Parathyroid adenoma (tissue), 2 donors: ENCODE results near the gene MMP24OS.
"Not testable (repeated sequence)": the region's sequence is repeated elsewhere in the genome, so short reads cannot be mapped to it uniquely, and the experiment has no call there.

Experiments used
- H2AFZ ChIP-seq: fragments of 300-600 bp; sonication (generic); one replicate; pipeline ENCODE4 v1.7.0; 2017; ENCODE audit warnings: antibody characterized with exemption, mild to moderate bottlenecking
- H3K27ac ChIP-seq: fragments of 300-600 bp; sonication (generic); one replicate; pipeline ENCODE4 v1.7.0; 2017
- H3K27me3 ChIP-seq: fragments of 300-600 bp; sonication (generic); one replicate; pipeline ENCODE4 v1.7.0; 2017; ENCODE audit warnings: low read length; ENCODE audit not compliant: control insufficient read depth, insufficient read depth
- H3K36me3 ChIP-seq: fragments of 300-600 bp; sonication (generic); one replicate; pipeline ENCODE4 v1.7.0; 2017; ENCODE audit warnings: low read length; ENCODE audit not compliant: control insufficient read depth, insufficient read depth
- H3K4me1 ChIP-seq: fragments of 300-600 bp; sonication (generic); one replicate; pipeline ENCODE4 v1.7.0; 2017; ENCODE audit warnings: control low read depth
- H3K4me2 ChIP-seq: fragments of 300-600 bp; sonication (generic); one replicate; pipeline ENCODE4 v1.7.0; 2017; ENCODE audit warnings: low read length
- H3K4me3 ChIP-seq: fragments of 300-600 bp; sonication (generic); one replicate; pipeline ENCODE4 v1.7.0; 2017; ENCODE audit warnings: low read depth, low read length
- H3K79me2 ChIP-seq: fragments of 300-600 bp; sonication (generic); one replicate; pipeline ENCODE4 v1.7.0; 2017; ENCODE audit warnings: control low read depth
- H3K9ac ChIP-seq: fragments of 300-600 bp; sonication (generic); one replicate; pipeline ENCODE4 v1.7.0; 2017; ENCODE audit warnings: mild to moderate bottlenecking
- H3K9me3 ChIP-seq: fragments of 300-600 bp; sonication (generic); one replicate; pipeline ENCODE4 v1.7.0; 2017; ENCODE audit warnings: low read length; ENCODE audit not compliant: control insufficient read depth
- CTCF ChIP-seq: fragments of 300-600 bp; sonication (generic); IDR thresholded peaks from one replicate; pipeline ENCODE4 v1.7.0; 2017; ENCODE audit warnings: antibody characterized with exemption, mild to moderate bottlenecking
- donor health status: primary hyperparathyroidism.

Gene MMP24OS

GRCh38 chr20:35269055-35269781 is 8.7 kb downstream of the MMP24OS start:
- H3K79me2 ChIP-seq, result peaks cover 4% of the 10 kb centered on the region
- no peak overlapping the region for H3K4me3 ChIP-seq
- peak overlapping the region; percentile 43 for H2AFZ ChIP-seq
- H3K9me3 ChIP-seq, result no peaks in the 10 kb centered on the region
- peak overlapping the region; percentile 26 for H3K27ac ChIP-seq
- peak overlapping the region; percentile 43 for H3K4me2 ChIP-seq
- peaks cover 3% of the 10 kb centered on the region for H3K4me1 ChIP-seq
- TF ChIP-seq CTCF, result peak; percentile 80
- no peaks in the 10 kb centered on the region for H3K27me3 ChIP-seq
- H3K9ac ChIP-seq, result no peak overlapping the region
- H3K36me3 ChIP-seq, result no peaks in the 10 kb centered on the region

GRCh38 chr20:35267092-35267491 is 10.8 kb downstream of the MMP24OS start:
- Histone ChIP-seq H3K36me3 (no peaks in the 10 kb centered on the region), H3K9me3 (no peaks in the 10 kb centered on the region), H3K4me3 (no peak overlapping the region), H3K79me2 (peaks cover 4% of the 10 kb centered on the region), H3K9ac (no peak overlapping the region), H3K4me1 (peaks cover 3% of the 10 kb centered on the region), H2AFZ (no peak overlapping the region), H3K27me3 (no peaks in the 10 kb centered on the region), H3K27ac (no peak overlapping the region), H3K4me2 (no peak overlapping the region)
- TF ChIP-seq CTCF, result no peak

- TF ChIP-seq CTCF, result no peak
- H3K4me2 ChIP-seq, result no peak overlapping the region
- peaks cover 3% of the 10 kb centered on the region for H3K4me1 ChIP-seq
- H3K9ac ChIP-seq, result no peak overlapping the region
- peaks cover 3% of the 10 kb centered on the region for H3K79me2 ChIP-seq
- H3K4me3 ChIP-seq, result no peak overlapping the region
- H2AFZ ChIP-seq, result no peak overlapping the region
- H3K27ac ChIP-seq, result no peak overlapping the region
- no peaks in the 10 kb centered on the region for H3K9me3 ChIP-seq
- no peaks in the 10 kb centered on the region for H3K36me3 ChIP-seq
- no peaks in the 10 kb centered on the region for H3K27me3 ChIP-seq
These were observed 13.2 kb downstream of the MMP24OS start for GRCh38 chr20:35264755-35265154.

- Histone ChIP-seq H3K27ac (no peak overlapping the region), H2AFZ (no peak overlapping the region), H3K79me2 (peaks cover 5% of the 10 kb centered on the region), H3K36me3 (no peaks in the 10 kb centered on the region), H3K4me3 (no peak overlapping the region), H3K4me2 (no peak overlapping the region), H3K4me1 (no peaks in the 10 kb centered on the region), H3K9me3 (no peaks in the 10 kb centered on the region), H3K27me3 (no peaks in the 10 kb centered on the region), H3K9ac (no peak overlapping the region)
- TF ChIP-seq CTCF, result no peak
These were observed 14.2 kb downstream of the MMP24OS start for GRCh38 chr20:35263532-35264341.

- not testable (repeated sequence) for H2AFZ ChIP-seq, H3K36me3 ChIP-seq, H3K79me2 ChIP-seq, H3K27me3 ChIP-seq, H3K9ac ChIP-seq, H3K4me3 ChIP-seq, H3K4me2 ChIP-seq, H3K9me3 ChIP-seq, H3K27ac ChIP-seq, H3K4me1 ChIP-seq
These were observed 15.0 kb downstream of the MMP24OS start for GRCh38 chr20:35262731-35263531.

GRCh38 chr20:35262321-35262720 is 15.6 kb downstream of the MMP24OS start:
- H3K4me3 ChIP-seq, H2AFZ ChIP-seq, H3K4me1 ChIP-seq, H3K36me3 ChIP-seq, H3K4me2 ChIP-seq, H3K9me3 ChIP-seq, H3K27ac ChIP-seq, H3K9ac ChIP-seq, H3K79me2 ChIP-seq, H3K27me3 ChIP-seq: not testable (repeated sequence)
